ENCODE measurements around the gene TRPM3.

The TRPM3 gene

DNA sequence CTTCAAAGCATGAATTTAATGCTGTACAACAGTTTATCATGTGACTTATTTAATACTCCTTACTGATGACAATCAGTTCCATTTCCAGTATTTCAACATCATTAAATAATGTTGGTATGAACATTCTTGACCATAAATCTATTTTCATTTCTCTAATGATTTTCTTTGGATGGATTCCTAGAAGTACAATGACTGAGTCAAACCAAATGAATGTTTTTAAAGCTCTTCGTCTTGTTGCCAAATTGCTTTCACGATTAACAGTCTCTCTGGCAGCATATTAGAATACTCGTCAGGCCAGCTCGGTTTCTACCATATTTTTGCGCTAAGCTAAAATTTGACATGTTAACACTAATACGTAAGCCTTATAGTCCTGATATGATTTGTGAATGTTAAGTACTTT lies 197.0 kb downstream of the TRPM3 start:
- ChIA-PET POLR2A (no interaction called here), CTCF (interaction anchor here (0.7 to 0.9 kb wide), 5 partner anchors 12 to 80 kb away, joined by 3 to 4 read pairs (median 3); no protein-coding TSS in a partner anchor)
- TF ChIP-seq, protein P1, sequence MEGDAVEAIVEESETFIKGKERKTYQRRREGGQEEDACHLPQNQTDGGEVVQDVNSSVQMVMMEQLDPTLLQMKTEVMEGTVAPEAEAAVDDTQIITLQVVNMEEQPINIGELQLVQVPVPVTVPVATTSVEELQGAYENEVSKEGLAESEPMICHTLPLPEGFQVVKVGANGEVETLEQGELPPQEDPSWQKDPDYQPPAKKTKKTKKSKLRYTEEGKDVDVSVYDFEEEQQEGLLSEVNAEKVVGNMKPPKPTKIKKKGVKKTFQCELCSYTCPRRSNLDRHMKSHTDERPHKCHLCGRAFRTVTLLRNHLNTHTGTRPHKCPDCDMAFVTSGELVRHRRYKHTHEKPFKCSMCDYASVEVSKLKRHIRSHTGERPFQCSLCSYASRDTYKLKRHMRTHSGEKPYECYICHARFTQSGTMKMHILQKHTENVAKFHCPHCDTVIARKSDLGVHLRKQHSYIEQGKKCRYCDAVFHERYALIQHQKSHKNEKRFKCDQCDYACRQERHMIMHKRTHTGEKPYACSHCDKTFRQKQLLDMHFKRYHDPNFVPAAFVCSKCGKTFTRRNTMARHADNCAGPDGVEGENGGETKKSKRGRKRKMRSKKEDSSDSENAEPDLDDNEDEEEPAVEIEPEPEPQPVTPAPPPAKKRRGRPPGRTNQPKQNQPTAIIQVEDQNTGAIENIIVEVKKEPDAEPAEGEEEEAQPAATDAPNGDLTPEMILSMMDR (IDR thresholded peaks at IDR 0.05; ENCODE audit: control extremely low read depth, extremely low read depth, low read depth, missing control alignments): no peak
- no peak for DNase-seq (ENCODE audit: extremely low spot score)

DNA sequence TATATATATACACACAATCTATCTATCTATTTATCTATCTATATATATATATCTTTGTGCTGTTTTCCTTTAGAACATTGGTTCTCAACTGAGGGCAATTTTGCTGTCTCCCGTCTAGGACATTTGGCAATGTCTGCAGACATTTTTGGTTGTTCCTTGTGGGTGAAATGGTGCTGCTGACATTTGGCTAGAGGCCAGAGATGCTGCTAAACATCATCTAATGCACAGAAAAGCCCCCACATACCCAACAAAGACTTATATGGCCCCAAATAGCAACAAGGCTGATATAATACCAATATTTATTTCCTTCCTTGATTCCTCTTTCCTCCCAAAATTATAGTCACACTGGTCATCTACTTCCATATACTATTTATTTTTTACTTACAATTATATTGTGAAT lies 197.5 kb downstream of the TRPM3 start:
- ChIA-PET CTCF (interaction anchor here (0.7 to 0.9 kb wide), 5 partner anchors 13 to 80 kb away, joined by 3 to 4 read pairs (median 3); no protein-coding TSS in a partner anchor), POLR2A (no interaction called here)
- TF ChIP-seq, protein P1 (IDR thresholded peaks at IDR 0.05; ENCODE audit: control extremely low read depth, extremely low read depth, low read depth, missing control alignments): no peak
- DNase-seq (ENCODE audit: extremely low spot score): no peak

DNA sequence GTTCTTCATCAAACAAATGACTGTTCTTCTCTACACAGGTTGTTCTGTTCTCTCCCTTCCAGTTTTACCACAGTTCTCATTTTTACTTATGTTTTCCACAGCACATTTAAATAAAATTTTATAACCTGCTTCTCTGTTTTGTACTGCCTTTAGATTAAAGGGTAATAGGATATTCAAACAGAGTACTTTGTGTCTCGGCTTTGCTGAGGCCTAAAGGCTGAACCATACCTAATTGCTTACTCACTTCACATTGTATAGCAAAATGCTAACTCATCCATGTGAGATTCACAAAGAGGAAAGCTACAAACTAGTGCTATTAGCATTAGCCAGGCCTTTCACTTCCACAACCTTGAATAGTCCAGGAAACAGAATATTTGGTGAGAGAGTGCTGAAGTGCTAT lies 200.3 kb downstream of the TRPM3 start:
- POLR2A ChIA-PET: no interaction called here
- CTCF ChIA-PET: no interaction called here
- DNase-seq (ENCODE audit: extremely low spot score): no peak
- TF ChIP-seq, protein P1 (IDR thresholded peaks at IDR 0.05; ENCODE audit: control extremely low read depth, extremely low read depth, low read depth, missing control alignments): no peak

DNA sequence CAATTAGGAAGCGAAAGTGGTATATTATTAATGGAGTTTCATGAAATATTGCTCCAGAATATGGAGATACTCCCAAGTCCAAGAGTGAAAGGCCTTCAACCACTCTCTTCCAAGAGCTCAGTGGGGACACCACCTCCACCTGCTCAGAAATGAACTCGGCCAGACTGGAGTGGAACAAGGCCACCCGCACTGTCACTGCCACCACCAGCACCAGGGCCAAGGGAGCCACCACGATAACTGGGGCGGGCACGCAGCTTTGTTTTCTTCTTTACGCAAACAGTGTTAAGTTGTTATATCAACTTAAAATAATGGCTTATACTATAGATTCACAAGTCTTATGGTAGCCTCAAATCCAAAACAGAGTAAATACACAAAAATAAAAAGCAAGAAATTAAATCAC lies 204.1 kb downstream of the TRPM3 start:
- POLR2A ChIA-PET: no interaction called here
- CTCF ChIA-PET: no interaction called here
- DNase-seq (ENCODE audit: extremely low spot score): no peak
- TF ChIP-seq, protein P1 (IDR thresholded peaks at IDR 0.05; ENCODE audit: control extremely low read depth, extremely low read depth, low read depth, missing control alignments): no peak

DNA sequence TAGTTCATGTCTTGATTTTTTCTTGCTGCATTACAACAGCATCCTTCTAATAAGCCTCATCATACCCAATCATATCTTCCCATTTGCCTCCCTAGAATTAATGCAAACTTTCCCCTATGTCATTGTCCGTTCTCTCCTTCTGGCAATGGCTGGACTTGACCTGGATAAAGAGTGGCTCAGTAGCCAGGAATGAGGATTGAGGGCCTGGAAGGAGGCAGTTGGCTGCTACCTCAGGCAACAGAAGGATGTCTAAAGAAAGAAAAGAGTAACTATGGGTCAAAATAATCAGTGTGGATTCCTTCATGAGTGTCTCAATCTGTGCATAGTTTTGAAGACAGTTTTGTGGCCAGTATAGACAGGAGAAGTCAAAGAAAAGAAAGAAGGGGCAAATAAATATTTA lies 209.6 kb downstream of the TRPM3 start:
- TF ChIP-seq, protein P1 (IDR thresholded peaks at IDR 0.05; ENCODE audit: control extremely low read depth, extremely low read depth, low read depth, missing control alignments): no peak
- ChIA-PET POLR2A (no interaction called here), CTCF (no interaction called here)
- no peak for DNase-seq (ENCODE audit: extremely low spot score)

DNA sequence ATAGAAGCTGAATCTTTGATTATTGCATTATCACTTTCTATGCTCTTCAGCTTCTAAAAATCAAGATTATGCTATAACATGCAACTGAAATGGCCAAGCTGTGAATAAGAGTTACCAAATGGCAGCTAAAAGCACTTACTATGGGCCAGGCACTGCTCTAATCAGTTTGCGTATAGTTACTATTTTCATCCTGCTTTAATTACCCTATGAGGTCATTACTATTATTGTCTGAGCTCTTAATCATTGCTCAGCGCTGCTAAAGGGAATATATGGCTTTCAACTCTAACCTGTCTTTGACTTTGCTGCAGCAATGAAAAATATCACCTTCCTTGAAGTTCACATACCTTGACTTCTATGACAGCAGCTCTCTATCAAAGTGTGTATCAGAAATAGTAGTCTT lies 210.8 kb downstream of the TRPM3 start:
- TF ChIP-seq, protein P1 (IDR thresholded peaks at IDR 0.05; ENCODE audit: control extremely low read depth, extremely low read depth, low read depth, missing control alignments): no peak
- POLR2A ChIA-PET: no interaction called here
- CTCF ChIA-PET: no interaction called here
- no peak for DNase-seq (ENCODE audit: extremely low spot score)

DNA sequence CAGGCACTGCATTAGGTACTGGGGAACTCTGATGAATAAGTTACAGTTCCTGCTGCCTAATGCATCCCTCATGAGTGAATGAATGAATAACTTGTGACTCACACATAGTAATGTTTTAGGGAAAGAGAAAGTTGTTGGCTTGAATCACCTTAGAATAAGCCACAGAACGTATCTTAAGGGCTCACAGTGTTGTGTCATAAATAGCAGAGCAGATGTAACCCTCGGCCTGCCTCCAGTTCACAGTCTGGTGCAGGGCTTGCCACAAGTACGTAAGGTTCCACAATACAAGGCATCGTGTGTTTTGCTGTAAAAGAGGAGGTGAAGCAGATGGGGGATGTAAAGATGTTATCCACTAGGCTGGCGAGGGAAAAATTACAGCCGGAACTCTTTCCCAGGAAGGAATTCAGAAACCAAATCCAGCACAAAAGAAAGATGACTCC lies 218.7 kb downstream of the TRPM3 start:
- TF ChIP-seq, protein P1 (IDR thresholded peaks at IDR 0.05; ENCODE audit: control extremely low read depth, extremely low read depth, low read depth, missing control alignments): no peak
- POLR2A ChIA-PET: no interaction called here
- DNase-seq (ENCODE audit: extremely low spot score): no peak
- CTCF ChIA-PET: no interaction called here
